Chondrocyte (in vitro differentiated cells): ENCODE measurements around the gene SGSH. TPM values are rescaled to one million over a fixed set of nuclear protein-coding genes. Genes with fewer than 3 reads are reported as not detected.
"Not testable (repeated sequence)": the region's sequence is repeated elsewhere in the genome, so short reads cannot be mapped to it uniquely, and the experiment has no call there.

Experiments
- DNase-seq: peaks from one replicate; pipeline ENCODE4 v3.0.0; 2021; ENCODE audit warnings: mixed read lengths, low spot score
- H3K27ac Mint-ChIP-seq: one replicate; pipeline ENCODE4 v1.8.0; 2021; ENCODE audit warnings: mild to moderate bottlenecking, moderate library complexity, mixed read lengths; ENCODE audit not compliant: unreplicated experiment
- H3K27me3 Mint-ChIP-seq: 2 replicates; pipeline ENCODE4 v1.8.0; 2021; ENCODE audit warnings: low read depth, mixed read lengths
- H3K36me3 Mint-ChIP-seq: 2 replicates; pipeline ENCODE4 v1.8.0; 2021; ENCODE audit warnings: low read depth, mixed read lengths
- H3K4me1 Mint-ChIP-seq: 2 replicates; pipeline ENCODE4 v1.8.0; 2021; ENCODE audit warnings: low read depth, mild to moderate bottlenecking, mixed read lengths
- H3K4me3 Mint-ChIP-seq: one replicate; pipeline ENCODE4 v1.8.0; 2021; ENCODE audit warnings: mild to moderate bottlenecking, moderate library complexity, mixed read lengths; ENCODE audit not compliant: unreplicated experiment
- H3K9me3 Mint-ChIP-seq: 2 replicates; pipeline ENCODE4 v1.8.0; 2021; ENCODE audit warnings: low read depth, mixed read lengths
- total RNA-seq: library from RNA; stranded (reverse); gene quantifications from 3 replicates; pipeline ENCODE4 v1.2.1, GENCODE V29; 2021
- TF ChIP-seq, protein P1 (sequence below): fragments of 200-600 bp; sonication (generic); IDR thresholded peaks from 2 replicates; pipeline ENCODE4 v1.5.0; 2021; ENCODE audit warnings: antibody characterized with exemption, mild to moderate bottlenecking, moderate library complexity

SGSH gene
- total RNA-seq, 1 donor from 2014 or later = 44.7 TPM

DNA sequence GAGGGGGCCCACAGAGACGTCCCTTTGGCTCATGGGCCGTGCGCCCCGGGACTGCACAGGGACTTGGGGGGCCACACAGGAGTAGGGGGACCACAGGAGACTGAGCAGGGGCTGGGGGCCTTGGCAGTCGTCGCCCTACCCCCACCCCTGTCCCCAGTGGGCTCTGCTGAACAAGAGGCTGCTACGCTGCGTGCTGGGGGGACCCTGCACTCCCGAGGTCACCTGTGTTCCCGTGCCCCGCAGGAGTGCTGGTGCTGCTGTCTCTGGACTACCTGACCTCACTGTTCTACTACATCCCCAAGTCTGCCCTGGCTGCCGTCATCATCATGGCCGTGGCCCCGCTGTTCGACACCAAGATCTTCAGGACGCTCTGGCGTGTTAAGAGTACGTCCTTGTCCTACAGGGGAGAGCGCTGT, 26.1 kb upstream of the SGSH start:
- no peak overlapping the region for H3K4me3 Mint-ChIP-seq
- H3K27me3 Mint-ChIP-seq = no peaks in the 10 kb centered on the region
- no peaks in the 10 kb centered on the region for H3K4me1 Mint-ChIP-seq
- DNase-seq = no peak
- H3K9me3 Mint-ChIP-seq = no peaks in the 10 kb centered on the region
- TF ChIP-seq, protein P1, sequence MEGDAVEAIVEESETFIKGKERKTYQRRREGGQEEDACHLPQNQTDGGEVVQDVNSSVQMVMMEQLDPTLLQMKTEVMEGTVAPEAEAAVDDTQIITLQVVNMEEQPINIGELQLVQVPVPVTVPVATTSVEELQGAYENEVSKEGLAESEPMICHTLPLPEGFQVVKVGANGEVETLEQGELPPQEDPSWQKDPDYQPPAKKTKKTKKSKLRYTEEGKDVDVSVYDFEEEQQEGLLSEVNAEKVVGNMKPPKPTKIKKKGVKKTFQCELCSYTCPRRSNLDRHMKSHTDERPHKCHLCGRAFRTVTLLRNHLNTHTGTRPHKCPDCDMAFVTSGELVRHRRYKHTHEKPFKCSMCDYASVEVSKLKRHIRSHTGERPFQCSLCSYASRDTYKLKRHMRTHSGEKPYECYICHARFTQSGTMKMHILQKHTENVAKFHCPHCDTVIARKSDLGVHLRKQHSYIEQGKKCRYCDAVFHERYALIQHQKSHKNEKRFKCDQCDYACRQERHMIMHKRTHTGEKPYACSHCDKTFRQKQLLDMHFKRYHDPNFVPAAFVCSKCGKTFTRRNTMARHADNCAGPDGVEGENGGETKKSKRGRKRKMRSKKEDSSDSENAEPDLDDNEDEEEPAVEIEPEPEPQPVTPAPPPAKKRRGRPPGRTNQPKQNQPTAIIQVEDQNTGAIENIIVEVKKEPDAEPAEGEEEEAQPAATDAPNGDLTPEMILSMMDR = no peak
- H3K36me3 Mint-ChIP-seq = peaks cover 12% of the 10 kb centered on the region
- H3K27ac Mint-ChIP-seq = no peak overlapping the region

GRCh38 chr17:80245566-80246265, 25.6 kb upstream of the SGSH start:
- Mint-ChIP-seq H3K36me3 (peaks cover 16% of the 10 kb centered on the region), H3K27me3 (no peaks in the 10 kb centered on the region), H3K9me3 (no peaks in the 10 kb centered on the region), H3K4me1 (no peaks in the 10 kb centered on the region), H3K4me3 (no peak overlapping the region), H3K27ac (no peak overlapping the region)
- no peak for DNase-seq
- TF ChIP-seq, protein P1 = no peak

DNA sequence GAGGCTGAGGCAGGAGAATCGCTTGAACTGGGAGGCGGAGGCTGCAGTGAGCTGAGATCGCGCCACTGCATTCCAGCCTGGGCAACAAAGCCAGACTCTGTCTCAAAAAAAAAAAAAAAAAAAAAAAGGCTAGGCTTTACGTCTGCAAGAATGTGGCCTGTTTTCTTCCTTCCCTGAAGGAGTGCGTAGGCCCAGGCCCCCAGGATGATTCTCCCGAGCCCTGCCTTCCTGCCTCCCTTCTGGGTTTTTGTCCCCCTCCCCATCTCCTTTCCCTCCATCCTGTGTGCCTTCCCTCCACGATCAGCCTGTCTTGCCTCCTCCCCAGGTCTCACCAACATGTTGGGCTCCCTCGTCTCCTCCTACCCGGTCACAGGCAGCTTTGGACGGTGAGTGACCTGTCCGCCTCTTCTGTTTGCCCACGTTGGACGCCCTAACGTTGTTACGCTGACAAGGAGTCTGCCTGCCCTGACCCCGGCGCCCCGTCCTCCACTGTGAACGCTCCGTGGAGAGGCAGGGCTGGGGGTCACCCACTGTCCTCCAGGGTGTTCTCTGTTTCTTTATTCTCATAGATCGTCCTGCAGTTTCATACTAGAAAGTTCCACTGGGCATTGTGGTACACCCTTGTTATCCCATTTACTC, 24.9 kb upstream of the SGSH start:
- peak; percentile 81 for DNase-seq
- H3K36me3 Mint-ChIP-seq = peaks cover 16% of the 10 kb centered on the region
- no peaks in the 10 kb centered on the region for H3K27me3 Mint-ChIP-seq
- H3K4me3 Mint-ChIP-seq = no peak overlapping the region
- TF ChIP-seq, protein P1 = no peak
- H3K9me3 Mint-ChIP-seq = no peaks in the 10 kb centered on the region
- H3K27ac Mint-ChIP-seq = no peak overlapping the region
- no peaks in the 10 kb centered on the region for H3K4me1 Mint-ChIP-seq

- peaks cover 16% of the 10 kb centered on the region for H3K36me3 Mint-ChIP-seq
- H3K27ac Mint-ChIP-seq, H3K4me3 Mint-ChIP-seq, H3K9me3 Mint-ChIP-seq, H3K4me1 Mint-ChIP-seq, H3K27me3 Mint-ChIP-seq: not testable (repeated sequence)
- DNase-seq = peak; percentile 36
Measured at GRCh38 chr17:80244448-80244847, 24.3 kb upstream of the SGSH start.

DNA sequence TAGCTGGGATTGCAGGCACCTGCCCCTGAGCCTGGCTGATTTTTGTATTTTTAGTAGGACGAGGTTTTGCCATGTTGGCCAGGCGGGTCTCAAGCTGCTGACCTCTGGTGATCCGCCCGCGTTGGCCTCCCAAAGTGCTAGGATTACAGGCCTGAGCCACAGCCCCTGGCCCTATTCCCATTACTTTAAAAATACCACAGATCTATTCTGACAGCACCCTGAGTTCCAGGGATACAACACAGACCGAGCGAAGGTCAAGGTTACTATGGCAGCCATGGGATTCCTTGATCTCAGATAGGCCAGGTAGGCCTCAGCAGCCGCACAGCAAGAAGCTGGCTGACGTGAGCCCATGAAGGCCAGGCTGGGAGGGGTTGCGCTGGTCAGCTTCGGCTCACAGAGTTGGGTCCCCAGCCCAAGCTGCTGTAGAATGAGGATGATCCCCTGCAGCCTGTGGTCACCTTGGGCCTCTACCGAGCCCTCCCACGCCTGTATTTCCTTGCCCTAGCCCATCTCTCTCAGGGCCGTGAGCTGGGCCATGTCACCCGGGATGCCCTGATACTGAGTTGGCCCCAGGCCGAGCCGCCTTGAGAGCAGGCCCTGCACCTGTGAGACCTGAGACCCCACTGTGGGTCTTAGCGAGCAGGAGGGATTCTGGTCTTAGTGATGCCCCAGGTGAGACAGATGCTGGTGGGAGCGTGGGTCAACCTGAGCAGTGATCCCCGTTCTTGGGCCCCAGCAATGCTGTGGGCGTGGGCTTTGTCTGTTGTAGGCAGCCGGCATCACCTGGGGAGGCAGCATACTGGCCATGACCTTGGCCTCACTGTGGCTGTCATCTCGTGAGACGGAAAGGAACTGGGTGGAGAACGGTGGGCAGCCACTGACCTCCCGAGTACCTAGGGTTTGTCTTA, 23.6 kb upstream of the SGSH start:
- H3K4me1 Mint-ChIP-seq = no peaks in the 10 kb centered on the region
- H3K9me3 Mint-ChIP-seq = no peaks in the 10 kb centered on the region
- peak; percentile 63 for DNase-seq
- no peak overlapping the region for H3K27ac Mint-ChIP-seq
- TF ChIP-seq, protein P1 = no peak
- H3K36me3 Mint-ChIP-seq = peaks cover 16% of the 10 kb centered on the region
- H3K4me3 Mint-ChIP-seq = no peak overlapping the region
- H3K27me3 Mint-ChIP-seq = no peaks in the 10 kb centered on the region
